HT-29 (cell line): Measurements from ENCODE around the gene CTSA. TPM values are rescaled to one million over a fixed set of nuclear protein-coding genes. Genes with fewer than 3 reads are reported as not detected.

Experiments used
- DNase-seq: peaks from one replicate; pipeline ENCODE4 v3.0.0-alpha.2; 2015; ENCODE audit warnings: low spot score
- total RNA-seq: library from RNA; depleted of rRNA; stranded (reverse); fragments of >200 nt; shearing (Covaris generic); gene quantifications from 2 replicates; pipeline ENCODE4 v1.2.3, GENCODE V29; 2014; rRNA removed

The CTSA gene
- 151 and 162 TPM in 2 replicates for total RNA-seq

GRCh38 chr20:45890985-45891983 is at the start of gene CTSA, which contains the start of gene NEURL2:
CTSA (plus strand) TSS chr20:45891335; CDS start chr20:45891569, 234 bp downstream.
NEURL2 (minus strand) TSS chr20:45891208; CDS start chr20:45890991, 217 bp downstream.
- DNase-seq = peak; percentile 96

- DNase-seq = no peak
Measured at GRCh38 chr20:45841407-45842129, 49.6 kb upstream of the CTSA start.

DNA sequence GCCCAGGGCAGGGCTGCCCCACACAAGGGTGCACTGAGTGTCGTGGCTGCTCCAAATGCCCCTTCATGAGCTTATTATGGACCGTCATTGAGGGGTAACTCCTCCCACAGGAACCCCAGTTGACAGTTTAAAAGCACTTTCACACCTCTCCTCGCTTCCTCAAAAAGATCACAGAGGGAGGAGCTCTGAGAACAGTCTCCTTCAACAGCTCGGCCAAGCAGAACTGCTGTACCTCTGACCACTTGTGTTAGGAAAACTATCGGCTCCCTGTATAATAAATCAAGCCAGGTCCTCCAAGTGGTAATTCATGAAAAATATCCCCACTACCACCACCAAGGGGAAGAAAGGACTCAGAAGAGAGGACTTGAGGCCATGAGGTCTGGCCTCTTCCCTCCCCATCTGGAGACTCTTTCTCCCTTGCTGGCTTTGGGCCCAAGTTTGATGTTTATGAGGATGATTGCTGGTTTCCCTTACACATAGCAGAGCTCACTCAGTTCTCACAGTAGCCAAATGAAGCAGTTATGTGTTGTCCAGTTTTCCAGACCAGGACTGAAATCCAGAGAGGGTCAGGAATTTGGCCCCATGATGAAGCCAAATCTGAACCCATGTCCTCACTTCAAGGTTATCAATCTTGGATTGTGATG is 48.8 kb upstream of the CTSA start:
- no peak for DNase-seq

- DNase-seq = no peak
Measured at GRCh38 chr20:45843506-45843905, 47.6 kb upstream of the CTSA start.

GRCh38 chr20:45845452-45845851 is 45.7 kb upstream of the CTSA start:
- DNase-seq = no peak

- DNase-seq = no peak
Measured at GRCh38 chr20:45848421-45848820, 42.7 kb upstream of the CTSA start.

DNA sequence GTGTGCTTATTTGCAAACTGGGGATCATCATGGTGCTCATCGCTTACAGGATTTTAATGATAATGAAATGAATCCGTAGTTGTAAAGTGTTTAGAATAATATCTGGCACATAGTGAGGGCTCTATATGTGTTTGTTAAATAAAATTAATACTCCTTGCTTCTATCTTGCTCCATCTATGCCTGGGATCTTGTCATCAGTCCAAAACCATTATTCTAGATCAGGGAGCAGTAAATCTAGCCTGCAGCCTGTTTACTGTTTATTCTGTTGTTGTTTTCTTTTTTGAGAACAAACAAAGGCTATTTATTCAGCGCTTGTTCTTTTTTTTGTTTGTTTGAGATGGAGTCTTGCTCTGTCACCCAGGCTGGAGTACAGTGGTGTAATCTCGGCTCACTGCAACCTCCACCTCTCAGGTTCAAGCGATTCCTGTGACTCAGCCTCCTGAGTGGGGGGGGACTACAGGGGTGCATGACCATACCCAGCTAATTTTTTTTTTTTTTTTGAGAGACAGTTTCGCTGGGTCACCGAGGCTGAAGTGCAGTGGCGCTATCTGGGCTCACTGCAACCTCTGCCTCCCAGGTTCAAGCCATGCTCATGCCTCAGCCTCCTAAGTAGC is 42.1 kb upstream of the CTSA start:
- DNase-seq = no peak

DNA sequence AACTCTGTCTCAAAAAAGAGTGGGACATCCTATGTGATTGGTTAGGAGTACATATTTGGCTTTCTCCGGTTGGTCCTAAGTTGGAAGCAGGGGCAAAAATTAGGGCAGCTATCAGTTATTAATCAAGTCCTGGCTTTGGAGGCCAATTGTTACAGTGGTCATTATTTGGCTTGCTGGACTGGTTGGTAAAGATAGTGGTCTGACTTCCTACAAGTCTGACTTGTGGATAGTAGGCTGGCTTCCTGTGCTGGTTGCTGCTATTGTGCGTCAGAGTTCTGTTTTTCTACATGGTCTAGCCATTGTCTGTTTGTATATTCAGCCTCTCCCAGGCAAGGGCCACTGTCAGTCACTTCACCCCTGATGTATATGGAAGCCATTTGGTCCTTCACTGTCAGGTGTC is 40.9 kb upstream of the CTSA start:
- no peak for DNase-seq

DNA sequence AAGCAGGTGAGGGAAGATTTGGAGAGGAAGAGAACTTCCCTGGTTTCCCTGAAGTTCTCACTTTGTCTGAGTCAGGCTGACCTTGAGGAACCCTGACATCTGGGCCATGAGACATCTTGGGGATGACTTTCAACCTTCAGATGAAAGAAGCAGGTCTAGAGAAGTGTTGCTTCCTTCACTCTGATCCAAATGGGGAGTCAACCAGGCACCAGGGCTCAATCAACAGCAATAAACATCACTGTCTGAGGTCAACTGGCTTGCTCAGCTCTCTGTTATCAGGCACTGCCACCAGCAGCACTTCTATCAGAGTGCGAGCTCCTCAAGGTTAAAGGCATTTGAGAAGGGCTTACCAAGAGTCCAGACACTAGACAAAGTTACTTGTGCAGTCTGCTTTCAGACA is 40.2 kb upstream of the CTSA start:
- DNase-seq = no peak

DNA sequence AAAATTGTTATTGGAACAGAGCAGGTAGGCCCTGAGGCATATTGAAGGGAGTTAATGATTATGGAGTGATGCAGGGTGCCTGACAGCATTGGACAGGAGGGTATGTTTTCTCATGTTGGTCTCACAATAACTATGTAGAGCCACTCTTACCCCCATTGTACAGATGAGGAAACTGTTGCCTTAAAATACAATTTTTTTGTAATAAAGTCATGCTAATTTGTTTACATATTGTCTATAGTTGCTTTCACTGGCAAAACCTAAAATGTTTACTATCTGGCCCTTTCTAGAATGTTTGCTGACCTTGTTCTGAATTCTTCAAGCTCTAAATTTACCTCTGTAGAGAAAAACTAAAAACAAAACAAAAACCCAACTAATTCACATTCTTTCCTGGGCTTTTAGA is 39.6 kb upstream of the CTSA start:
- no peak for DNase-seq

- DNase-seq = no peak
Measured at GRCh38 chr20:45852326-45852725, 38.8 kb upstream of the CTSA start.

GRCh38 chr20:45853484-45853883 is 37.7 kb upstream of the CTSA start:
- no peak for DNase-seq

DNA sequence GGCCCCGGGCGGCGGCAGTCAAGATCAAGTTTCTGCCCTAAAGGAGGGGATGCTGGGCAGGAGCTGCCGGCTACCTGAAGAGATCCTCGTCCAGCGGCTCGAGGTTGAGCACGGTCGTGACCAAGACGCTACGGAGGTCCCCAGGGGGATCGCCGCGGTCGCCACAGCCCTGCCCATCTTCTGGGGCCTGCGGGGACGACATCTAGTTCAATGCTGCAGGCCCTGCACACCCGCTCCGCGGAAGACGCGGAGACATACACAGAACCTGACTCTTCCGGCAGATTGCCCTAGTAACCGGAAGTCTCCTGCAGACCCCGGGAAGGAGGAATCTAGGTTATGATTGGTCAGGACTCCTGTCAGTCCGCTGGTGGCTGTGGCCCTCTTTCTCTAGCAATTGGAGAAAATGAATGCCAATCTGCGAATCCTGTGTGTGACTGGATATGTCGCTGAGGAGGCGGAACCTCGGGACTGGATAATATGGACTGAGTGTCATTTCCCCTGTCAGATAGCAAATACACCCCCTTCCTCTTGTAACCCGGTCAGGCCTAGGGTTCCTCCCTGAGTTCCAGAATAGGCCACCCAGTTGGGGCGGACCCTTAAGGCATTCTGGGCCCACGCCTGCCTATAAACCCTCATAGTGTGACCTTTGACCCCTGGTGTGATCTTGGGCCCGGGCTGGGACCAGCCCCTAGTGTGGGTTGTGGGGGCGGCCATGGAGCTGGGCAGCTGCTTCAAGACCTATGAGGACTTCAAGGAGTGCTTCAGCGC is 33.8 kb upstream of the CTSA start, which contains the start of the genes ACOT8 and ZSWIM3:
Gene ACOT8 (minus strand): TSS at position 279 of the 768 bp plus-strand sequence. CDS start 77 bp downstream, at position 202.
Gene ZSWIM3 (plus strand): TSS at position 501 of the 768 bp plus-strand sequence. CDS start 212 bp downstream, at position 713.
- DNase-seq = peak; percentile 100

DNA sequence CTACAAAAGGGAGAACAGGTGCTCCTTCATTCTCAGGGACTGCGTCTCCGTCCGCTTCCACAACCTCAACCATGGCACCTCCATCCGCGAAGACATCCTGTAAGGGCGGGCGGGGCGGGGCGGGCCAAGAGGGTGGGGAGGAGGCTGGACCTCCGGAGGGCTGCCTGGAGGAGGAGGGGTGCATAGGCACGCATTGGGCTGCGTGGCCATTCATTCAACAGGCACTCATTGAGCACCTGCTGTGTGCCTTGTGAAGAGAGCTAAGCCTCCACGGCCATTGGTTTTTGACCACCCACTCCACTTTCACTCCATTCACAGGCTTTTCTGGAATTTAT is 33.3 kb upstream of the CTSA start:
- no peak for DNase-seq

DNA sequence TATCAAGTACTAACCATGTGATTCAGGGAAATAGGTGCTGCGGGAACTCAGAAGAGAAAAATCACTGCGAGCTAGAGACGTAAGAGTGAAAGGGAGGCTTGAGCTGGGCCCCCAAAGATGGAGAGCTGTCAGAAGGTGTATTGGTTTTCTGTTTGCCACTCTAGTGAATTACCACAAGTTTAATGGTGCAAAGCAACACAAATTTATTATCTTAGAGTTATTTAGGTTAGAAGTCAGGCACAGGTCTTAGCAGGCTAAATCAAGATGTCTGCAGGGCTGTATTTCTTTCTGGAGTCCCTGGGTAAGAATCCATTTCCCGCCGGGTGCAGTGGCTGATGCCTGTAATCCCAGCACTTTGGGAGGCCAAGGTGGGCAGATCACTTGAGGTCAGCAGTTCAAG is 31.2 kb upstream of the CTSA start:
- DNase-seq = no peak

- DNase-seq = no peak
Measured at GRCh38 chr20:45860560-45861220, 30.4 kb upstream of the CTSA start.

- peak; percentile 28 for DNase-seq
Measured at GRCh38 chr20:45861221-45862075, 29.7 kb upstream of the CTSA start.

DNA sequence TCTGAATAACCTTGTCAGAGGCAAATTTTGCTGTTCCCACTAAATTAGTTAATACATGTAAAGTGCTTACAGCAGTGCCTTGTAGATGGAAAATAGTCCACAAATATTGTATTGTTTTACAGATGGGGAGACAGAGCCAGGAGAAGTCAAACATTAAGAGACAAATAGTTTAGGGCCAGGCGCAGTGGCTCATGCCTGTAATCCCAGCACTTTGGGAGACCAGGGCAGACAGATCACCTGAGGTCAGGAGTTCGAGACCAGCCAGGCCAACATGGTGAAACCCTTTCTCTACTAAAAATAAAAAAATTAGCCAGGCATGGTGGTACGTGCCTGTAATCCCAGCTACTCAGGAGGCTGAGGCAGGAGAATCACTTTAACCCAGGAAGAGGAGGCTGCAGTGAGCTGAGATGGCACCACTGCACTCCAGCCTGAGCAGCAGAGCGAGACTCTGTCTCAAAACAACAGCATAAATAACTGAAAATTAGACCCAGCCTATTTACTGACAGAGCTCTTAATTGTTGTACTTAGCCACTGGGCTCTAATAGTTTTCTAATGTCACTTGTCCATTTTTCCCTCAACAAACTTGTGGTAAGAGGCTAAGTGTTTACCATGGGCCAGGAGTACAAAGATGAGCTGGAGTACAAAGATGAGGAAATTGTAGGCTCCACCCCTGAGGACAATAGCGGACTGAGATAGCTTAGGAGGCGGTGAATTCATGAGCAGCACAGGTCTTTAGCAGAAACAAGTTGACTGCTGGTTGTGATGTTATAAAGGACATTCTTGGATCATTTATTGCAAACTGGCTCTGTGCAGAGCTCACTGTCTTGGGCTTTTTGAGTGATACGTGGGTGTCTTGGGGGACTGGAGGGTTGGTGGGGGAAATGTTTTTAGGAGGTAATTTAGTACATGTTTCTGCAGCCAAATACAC is 27.3 kb upstream of the CTSA start:
- DNase-seq = peak; percentile 19
